Frontal cortex (tissue), 4 donors: Measurements from ENCODE around the gene ANKUB1. TPM values are rescaled to one million over a fixed set of nuclear protein-coding genes. Genes with fewer than 3 reads are reported as not detected.
"Not testable (repeated sequence)": the region's sequence is repeated elsewhere in the genome, so short reads cannot be mapped to it uniquely, and the experiment has no call there.

ENCODE experiments used
- DNase-seq, 2 donors: peaks; one replicate each; pipeline ENCODE4 v3.0.0; 2012; ENCODE audit warnings: low spot score in 2 of 2
- FAIRE-seq: peaks from 2 replicates; lab custom pipeline; 2012; peaks lifted over from hg19 to GRCh38; lab: Jason Lieb, UNC
- total RNA-seq: library from RNA; depleted of rRNA; stranded (reverse); fragments of >200 nt; gene quantifications from one replicate; pipeline ENCODE4 v1.2.3, GENCODE V29; 2014
- donor health status: control.
- donor health status: control.
- donor health status: control.

The ANKUB1 gene
- total RNA-seq = 0.41 TPM

DNA sequence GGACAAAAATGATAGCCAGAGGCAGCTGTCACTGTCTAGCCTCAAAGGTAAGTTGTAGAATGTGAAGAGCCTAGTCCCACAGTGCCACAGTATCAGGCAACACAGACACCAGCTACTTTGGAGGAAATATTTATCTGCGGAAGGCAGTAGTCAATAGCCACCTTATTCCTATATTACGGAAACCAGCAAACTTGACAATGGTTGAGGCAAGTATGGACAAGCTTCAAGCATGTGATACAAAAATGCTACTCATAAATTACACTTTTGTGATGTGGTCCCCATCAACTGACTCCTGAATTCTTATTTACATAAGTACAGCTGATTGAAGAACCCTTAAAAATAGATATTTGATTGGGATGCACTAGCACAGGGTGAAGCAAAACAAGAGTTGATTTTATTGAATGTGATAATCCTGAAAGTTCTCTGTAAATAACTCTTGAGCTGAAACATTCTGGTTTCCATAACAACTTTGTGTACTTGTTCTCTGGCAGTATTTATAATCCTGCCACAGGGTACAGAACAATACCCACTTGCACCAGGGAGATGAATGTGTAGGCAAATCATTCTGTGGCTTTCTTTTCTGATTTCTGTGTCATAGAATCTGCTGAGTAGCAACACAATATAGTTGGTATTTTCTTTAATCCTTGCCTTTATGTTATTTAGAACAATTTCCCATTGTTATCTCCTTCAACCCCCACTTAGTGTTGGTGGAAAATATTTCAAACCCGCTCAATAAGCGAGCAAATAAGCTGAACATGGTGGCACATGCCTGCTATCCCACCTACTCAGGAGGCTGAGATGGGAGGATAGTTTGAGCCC, at the start of gene ANKUB1:
Gene ANKUB1, minus strand, starts transcription at position 103 of the 819 bp plus-strand sequence. CDS start 188 bp downstream, outside the sequence.
- DNase-seq = no peak
- FAIRE-seq = no peak

GRCh38 chr3:149839896-149840295, 47.5 kb upstream of the ANKUB1 start:
- no peak for DNase-seq
- FAIRE-seq = no peak

DNA sequence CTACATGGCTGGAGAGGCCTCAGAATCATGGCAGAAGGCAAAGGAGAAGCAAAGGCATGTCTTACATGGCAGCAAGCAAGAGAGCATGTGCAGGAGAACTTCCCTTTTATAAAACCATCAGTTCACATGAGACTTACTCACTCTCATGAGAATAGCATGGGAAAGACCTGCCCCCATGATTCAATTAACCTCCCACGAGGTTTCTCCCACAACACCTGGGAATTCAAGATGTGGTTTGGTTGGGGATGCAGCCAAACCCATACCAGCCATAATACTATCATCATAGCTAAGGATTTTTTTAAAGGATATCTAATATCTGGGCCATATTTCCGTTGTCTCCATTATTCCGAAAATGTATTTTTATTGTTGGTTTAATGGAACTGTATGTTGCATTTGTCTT, 47.1 kb upstream of the ANKUB1 start:
- not testable (repeated sequence) for DNase-seq, FAIRE-seq

- not testable (repeated sequence) for DNase-seq, FAIRE-seq
Measured at GRCh38 chr3:149838491-149838890, 46.1 kb upstream of the ANKUB1 start.

GRCh38 chr3:149833241-149833640, 40.9 kb upstream of the ANKUB1 start:
- DNase-seq = no peak
- FAIRE-seq = no peak

GRCh38 chr3:149832086-149832485, 39.7 kb upstream of the ANKUB1 start:
- FAIRE-seq (no peak), DNase-seq (no peak)

DNA sequence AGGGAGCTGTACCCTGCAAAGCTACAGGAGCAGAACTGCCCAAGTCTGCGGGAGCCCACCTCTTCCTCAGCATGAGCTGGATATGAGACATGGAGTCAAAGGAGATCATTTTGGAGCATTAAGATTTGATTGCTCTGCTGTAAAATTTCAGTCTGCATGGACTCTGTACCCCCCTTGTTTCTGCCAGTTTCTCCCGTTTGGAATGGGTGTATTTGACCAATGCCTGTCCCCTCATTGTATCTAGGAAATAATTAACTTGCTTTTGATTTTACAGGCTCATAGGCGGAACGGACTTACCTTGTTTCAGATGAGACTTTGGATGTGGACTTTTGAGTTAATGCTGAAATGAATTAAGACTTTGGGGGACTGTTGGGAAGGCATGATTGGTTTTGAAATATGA, 39.0 kb upstream of the ANKUB1 start:
- FAIRE-seq (no peak), DNase-seq (no peak)

DNA sequence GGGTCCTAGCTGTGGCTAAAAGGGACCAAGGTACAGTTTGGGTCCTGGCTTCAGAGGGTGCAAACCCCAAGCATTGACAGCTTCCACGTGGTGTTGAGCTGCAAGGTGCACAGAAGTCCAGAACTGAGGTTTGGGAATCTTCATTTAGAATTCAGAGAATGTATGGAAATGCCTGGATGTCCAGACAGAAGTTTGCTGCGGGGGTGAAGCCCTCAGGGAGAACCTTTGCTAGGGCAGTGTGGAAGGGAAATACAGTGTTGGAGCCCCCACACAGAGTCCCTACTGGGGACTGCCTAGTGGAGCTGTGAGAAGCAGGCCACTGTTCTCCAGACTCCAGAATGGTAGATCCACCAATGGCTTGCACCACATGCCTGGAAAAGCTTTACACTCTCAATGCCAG, 38.5 kb upstream of the ANKUB1 start:
- FAIRE-seq (no peak), DNase-seq (no peak)

- DNase-seq, FAIRE-seq: not testable (repeated sequence)
Measured at GRCh38 chr3:149829631-149830030, 37.3 kb upstream of the ANKUB1 start.

DNA sequence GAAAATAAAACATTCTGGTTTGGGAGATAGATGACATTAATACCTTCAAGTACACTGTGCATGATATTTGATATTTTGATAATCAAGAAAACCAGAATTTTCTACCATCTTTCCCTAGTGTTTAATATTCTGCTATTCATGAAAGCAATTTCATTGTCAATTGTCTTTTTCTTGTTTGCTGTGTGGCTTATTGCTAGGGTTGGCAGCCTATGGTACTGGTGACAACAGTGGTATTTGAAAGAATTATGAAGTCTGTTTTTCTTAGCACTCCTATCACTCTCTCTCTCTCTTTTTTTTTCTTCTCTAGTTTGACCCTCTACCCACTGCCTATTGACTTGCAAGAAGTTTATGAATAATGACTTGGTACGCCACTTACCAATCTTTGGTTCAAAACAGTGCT, 36.0 kb upstream of the ANKUB1 start:
- FAIRE-seq = no peak
- DNase-seq = no peak

DNA sequence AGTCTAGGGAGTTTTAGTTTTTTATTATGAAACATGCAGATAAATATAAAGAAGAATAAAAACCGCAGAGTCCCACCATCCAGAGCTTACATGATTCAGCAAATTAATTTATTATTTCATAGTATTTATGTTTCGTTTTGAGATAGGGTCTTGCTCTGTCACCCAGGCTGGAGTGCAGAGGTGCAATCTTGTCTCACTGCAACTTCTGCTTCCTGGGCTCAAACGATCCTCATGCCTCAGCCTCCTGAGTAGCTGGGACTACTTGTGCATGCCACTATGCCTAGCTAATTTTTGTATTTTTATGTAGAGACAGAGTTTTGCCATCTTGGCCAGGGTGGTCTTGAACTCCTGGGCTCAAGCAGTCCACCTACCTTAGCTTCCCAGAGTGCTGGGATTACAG, 34.3 kb upstream of the ANKUB1 start:
- FAIRE-seq (no peak), DNase-seq (no peak)

DNA sequence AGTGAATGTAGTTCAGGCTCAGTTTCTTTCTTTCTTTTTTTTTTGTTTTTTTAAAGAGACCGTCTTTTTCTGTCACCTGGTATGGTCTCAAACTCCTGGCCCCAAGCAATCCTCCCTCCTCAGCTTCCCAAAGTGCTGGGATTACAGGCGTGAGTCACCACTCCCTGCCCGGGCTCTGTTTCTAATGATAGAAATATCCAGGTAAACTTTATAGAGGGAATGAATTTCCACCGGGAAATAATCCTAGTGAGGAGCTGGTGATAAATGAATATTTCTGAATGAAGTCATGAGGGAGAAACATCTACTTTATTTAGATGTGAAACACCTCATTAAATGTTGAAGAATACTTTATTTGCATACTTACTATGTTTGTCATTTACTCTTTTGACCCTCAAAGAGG, 27.8 kb upstream of the ANKUB1 start:
- DNase-seq (no peak), FAIRE-seq (no peak)

DNA sequence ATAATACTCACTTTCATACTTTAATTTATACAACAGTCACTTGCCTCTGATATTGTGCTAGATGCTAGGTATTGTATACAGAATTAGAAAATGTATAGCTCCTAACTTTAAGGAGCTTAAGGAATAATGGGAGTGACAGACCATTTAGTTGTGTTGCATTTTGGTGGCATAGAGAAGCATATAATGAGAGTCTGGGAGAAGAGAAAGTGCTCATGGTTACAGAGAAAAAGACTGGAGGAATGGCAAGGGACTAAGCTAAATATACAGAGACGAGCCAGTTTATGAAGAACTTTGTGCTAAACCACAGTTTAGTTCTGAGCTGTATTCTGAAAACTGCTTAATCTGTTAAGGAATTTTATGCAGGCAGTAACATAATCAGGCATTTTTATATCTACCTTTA, 27.1 kb upstream of the ANKUB1 start:
- FAIRE-seq (no peak), DNase-seq (no peak)

GRCh38 chr3:149816986-149817385, 24.6 kb upstream of the ANKUB1 start:
- no peak for FAIRE-seq
- no peak for DNase-seq

DNA sequence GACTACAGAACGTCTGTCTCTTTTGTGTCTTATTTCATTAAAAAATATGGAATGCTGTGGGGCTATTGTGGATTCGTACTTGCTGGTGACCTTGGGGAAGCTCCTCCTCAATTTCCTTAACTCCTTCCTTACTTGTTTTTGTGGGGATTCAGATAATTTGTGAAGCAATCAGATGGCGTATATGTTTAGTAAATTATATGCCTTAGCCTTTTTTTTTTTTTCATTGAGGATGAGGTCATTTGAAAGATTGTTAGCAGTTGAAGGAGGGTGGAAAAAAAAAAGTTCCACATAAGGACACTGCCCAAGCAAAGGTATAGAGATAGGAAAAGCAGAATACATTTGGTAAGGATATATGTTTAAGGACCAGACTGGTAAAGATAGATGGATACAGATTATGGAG, 24.0 kb upstream of the ANKUB1 start:
- DNase-seq (no peak), FAIRE-seq (no peak)

GRCh38 chr3:149815728-149816127, 23.4 kb upstream of the ANKUB1 start:
- DNase-seq (no peak), FAIRE-seq (no peak)

GRCh38 chr3:149815321-149815720, 23.0 kb upstream of the ANKUB1 start:
- FAIRE-seq (no peak), DNase-seq (no peak)

DNA sequence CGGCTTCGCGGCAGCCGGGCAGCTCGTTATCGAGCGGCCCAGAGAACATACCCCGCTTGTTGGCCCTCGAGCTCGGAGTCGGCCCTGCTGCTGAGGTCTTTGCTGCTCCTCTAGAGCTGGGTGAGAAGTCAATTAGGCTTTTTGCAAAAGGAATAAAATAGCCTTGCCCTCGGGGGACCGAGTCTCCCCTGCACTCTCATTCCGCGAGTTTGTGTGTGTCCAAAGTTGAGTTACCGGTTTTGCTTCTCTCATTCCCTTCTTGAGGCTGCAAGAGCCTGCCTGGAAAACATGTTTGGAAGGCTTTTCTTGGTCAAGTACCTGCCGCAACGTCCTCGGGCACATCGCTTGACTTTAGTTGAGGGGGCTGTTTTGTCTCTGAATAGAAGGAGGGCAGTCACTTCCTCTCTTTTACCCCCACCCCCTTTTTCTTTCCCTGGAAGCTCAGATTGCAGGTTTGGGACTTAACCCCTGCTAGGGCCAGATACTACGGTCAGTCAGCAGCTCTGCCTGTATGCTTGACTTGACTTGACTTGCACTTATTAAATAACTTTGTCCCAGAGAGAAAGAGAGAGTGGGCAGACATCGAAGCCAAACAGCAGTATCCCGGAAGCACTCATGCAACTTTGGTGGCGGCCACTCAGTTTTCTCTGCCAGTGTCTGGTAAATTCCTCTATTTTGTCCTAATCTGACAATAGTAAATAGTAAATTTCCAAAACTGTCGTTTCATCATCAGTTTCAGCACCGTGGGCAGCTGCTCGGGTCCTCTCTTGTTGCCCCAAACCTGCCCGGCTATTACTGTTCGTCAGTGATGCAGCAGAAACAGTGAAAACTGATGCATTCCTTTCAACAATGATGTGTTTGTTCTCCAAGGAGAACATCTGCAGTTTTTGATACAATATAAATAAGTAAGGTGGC, 21.3 kb upstream of the ANKUB1 start:
- DNase-seq (no peak), FAIRE-seq (no peak)

DNA sequence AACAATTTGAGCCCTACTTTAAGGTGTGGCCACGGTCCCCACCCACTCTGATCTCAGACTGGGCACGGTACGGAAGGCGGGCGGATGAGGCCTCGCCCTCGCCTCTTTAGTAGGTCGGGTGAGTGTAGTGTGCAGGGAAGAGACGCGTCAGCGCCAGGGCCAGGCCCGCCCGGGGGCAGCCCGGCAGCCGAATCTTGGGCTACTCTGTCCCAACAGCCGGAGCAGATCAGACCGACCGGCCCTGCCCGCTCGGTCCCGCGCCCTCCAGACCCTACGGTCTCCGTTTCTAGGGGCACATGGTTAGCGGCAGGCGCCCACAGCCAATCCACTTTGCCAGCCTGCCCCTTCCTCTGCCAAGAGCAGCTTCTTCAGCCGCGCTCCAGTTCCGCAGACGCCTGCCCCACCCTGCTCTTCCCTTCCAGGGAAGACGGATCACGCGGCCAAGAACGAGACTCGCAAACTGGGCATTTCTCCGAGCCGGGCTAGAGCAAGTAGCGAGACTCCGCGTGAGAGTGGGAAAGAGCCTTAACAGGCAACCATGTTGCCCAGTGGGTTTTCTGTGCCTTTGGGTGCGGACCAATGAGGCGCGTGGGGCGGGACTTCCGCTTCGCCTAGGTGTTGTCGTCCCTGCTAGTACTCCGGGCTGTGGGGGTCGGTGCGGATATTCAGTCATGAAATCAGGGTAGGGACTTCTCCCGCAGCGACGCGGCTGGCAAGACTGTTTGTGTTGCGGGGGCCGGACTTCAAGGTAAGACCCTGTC, 20.4 kb upstream of the ANKUB1 start, which contains the start of gene RNF13:
Gene RNF13, plus strand, starts transcription at position 610 of the 761 bp plus-strand sequence. CDS start 32,812 bp downstream, outside the sequence.
- DNase-seq = peak; percentile 62 to 80
- no peak for FAIRE-seq

DNA sequence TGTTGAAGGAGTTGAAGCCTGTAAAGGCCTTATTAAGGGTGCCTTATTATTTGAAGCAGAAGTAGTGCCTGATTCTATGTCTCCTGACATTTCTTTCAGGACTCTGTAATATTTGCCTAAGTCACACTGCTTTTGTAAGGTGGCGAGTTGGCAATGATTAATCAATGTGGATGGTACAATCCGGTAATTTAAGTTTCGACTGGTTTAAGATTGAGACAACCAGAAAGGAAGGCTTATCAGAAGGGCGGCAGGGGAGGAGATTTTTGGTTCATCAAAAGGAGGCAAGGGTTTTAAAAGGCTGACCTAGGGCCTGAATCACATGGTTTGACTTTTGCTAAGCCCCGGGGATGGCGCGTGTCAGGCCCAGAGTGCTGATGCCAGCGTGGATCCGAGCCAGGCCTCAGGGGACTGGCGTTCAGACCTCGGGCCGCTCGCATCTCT, 19.8 kb upstream of the ANKUB1 start:
- no peak for DNase-seq
- no peak for FAIRE-seq
